PFSK-1 (cell line): ENCODE data around the gene HTR4.

Source experiments
- REST ChIP-seq, 2 experiments: IDR thresholded peaks; 2 replicates each; pipeline versions ENCODE4 v1.6.1 to v1.8.0; 2011 to 2012; ENCODE audit warnings: low read depth in 2 of 2, low read length in 2 of 2, control low read depth in 1 of 2, inconsistent platforms in 1 of 2, mild to moderate bottlenecking in 1 of 2, moderate library complexity in 1 of 2; ENCODE audit not compliant: insufficient read depth in 1 of 2
- TAF1 ChIP-seq: IDR thresholded peaks from 2 replicates; pipeline ENCODE4 v1.6.1; 2012; ENCODE audit warnings: low read length, control low read depth, borderline replicate concordance; ENCODE audit not compliant: insufficient read depth

GRCh38 chr5:148606296-148606695 lies 48.0 kb downstream of the HTR4 start:
- TF ChIP-seq REST (IDR thresholded peaks at IDR 0.05; ENCODE audit: insufficient read depth in 1 of 2, low read depth in 2 of 2, low read length in 2 of 2) = no peak
- TF ChIP-seq TAF1 = no peak
